RWPE2 (cell line): ENCODE measurements around the gene RETSAT.
"Not testable (repeated sequence)": the region's sequence is repeated elsewhere in the genome, so short reads cannot be mapped to it uniquely, and the experiment has no call there.

Source experiments
- ATAC-seq: fragments of 200-7000 bp; cut with Tn5 transposase; 3 replicates; pipeline ENCODE4 v1.9.1; 2021; ENCODE audit warnings: low read depth
- DNase-seq: peaks from one replicate; pipeline ENCODE4 v3.0.0-alpha.2; 2020; ENCODE audit warnings: low spot score
- H3K27ac ChIP-seq: fragments of 450-650 bp; 2 replicates; pipeline ENCODE4 v1.5.1; 2017; ENCODE audit warnings: mild to moderate bottlenecking; ENCODE audit not compliant: poor library complexity, severe bottlenecking
- H3K27me3 ChIP-seq: fragments of 250-450 bp; sonication (Bioruptor Pico); 2 replicates; pipeline ENCODE4 v1.5.1; 2021; ENCODE audit warnings: mild to moderate bottlenecking, moderate library complexity; ENCODE audit not compliant: insufficient read depth, poor library complexity, severe bottlenecking
- H3K36me3 ChIP-seq: fragments of 250-450 bp; sonication (Bioruptor Pico); 2 replicates; pipeline ENCODE4 v1.5.1; 2020; ENCODE audit warnings: low read depth, mild to moderate bottlenecking, moderate library complexity
- H3K4me1 ChIP-seq: fragments of 250-450 bp; sonication (Bioruptor Pico); 2 replicates; pipeline ENCODE4 v1.5.1; 2021; ENCODE audit warnings: mild to moderate bottlenecking, moderate library complexity; ENCODE audit not compliant: insufficient read depth, poor library complexity, severe bottlenecking
- H3K4me3 ChIP-seq: fragments of 250-450 bp; sonication (Bioruptor Pico); 2 replicates; pipeline ENCODE4 v1.5.1; 2021; ENCODE audit warnings: mild to moderate bottlenecking, moderate library complexity; ENCODE audit not compliant: severe bottlenecking
- H3K9me3 ChIP-seq: fragments of 250-450 bp; sonication (Bioruptor Pico); 2 replicates; pipeline ENCODE4 v1.5.1; 2021; ENCODE audit warnings: mild to moderate bottlenecking, moderate library complexity; ENCODE audit not compliant: severe bottlenecking
- CTCF ChIP-seq: fragments of 450-650 bp; IDR thresholded peaks from one replicate; pipeline ENCODE4 v1.5.1; 2017; ENCODE audit warnings: mild to moderate bottlenecking, moderate library complexity; ENCODE audit not compliant: poor library complexity, severe bottlenecking

Gene RETSAT

DNA sequence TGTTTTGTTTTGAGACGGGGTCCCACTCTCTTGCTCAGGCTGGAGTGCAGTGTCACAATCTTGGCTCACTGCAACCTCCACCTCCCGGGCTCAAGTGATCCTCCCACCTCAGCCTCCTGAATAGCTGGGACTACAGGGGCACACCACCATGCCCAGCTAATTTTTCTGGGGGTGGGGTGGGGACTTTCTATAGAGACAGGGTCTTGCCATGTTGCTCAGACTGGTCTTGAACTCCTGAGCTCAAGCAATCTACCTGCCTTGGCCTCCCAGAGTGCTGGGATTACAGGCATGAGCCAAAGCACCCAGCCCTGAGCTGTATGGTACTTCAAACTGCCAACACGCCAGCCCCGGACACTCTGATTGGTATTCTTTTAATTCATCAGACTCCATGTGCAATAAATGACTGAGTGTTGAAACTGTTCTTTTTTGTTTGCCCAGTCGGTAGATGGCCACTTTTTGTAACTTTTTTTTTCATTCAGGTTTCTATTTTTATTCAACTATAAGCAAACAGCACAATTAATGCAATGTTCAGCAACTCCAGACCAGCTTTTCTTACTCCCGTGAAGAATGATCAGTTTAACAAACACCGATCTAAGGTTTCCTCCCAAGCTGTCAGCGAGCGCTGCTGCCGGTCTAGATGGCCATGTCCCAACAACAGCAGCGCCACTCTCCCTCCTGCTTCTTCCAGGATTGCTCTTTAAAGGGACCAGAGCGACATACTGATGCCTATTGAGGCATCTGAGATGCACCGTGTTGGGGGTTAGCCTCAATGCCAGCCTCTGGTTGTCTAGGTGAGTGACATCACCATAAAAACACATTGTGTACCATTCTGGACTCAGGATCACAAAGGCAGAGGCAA lies 14.1 kb downstream of the RETSAT start:
- no peaks in the 10 kb centered on the region for H3K9me3 ChIP-seq
- H3K27ac ChIP-seq: no peak overlapping the region
- no peaks in the 10 kb centered on the region for H3K36me3 ChIP-seq
- no peaks in the 10 kb centered on the region for H3K4me1 ChIP-seq
- no peaks in the 10 kb centered on the region for H3K27me3 ChIP-seq
- H3K4me3 ChIP-seq: no peak overlapping the region
- TF ChIP-seq CTCF: no peak
- DNase-seq: no peak
- no peak for ATAC-seq

DNA sequence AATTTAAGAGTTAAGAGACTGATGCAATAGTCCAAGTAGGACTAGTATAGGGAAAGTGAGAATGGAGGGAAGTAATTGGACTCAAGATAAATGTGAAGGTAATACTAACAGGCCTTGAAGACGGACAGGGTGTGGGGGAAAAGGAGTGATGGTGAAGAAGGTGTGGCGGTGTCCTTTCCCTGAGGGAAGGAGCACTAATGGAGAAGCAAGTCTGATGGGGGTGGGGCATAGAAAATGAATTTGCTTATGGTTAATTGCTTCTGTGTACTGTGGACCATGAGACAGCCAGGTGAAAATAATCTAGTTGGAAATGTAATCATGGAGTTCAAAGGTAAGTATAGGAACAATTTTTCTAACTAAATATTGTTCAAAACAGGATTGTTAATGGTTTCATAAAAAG lies 19.4 kb downstream of the RETSAT start:
- no peak for TF ChIP-seq CTCF
- no peaks in the 10 kb centered on the region for H3K4me1 ChIP-seq
- H3K27ac ChIP-seq: no peak overlapping the region
- no peak for ATAC-seq
- H3K9me3 ChIP-seq: no peaks in the 10 kb centered on the region
- no peak overlapping the region for H3K4me3 ChIP-seq
- H3K27me3 ChIP-seq: no peaks in the 10 kb centered on the region
- no peaks in the 10 kb centered on the region for H3K36me3 ChIP-seq
- DNase-seq: no peak

- not testable (repeated sequence) for H3K9me3 ChIP-seq, H3K36me3 ChIP-seq, DNase-seq, H3K27ac ChIP-seq, H3K27me3 ChIP-seq, H3K4me1 ChIP-seq, H3K4me3 ChIP-seq, ATAC-seq
These were observed 20.5 kb downstream of the RETSAT start for GRCh38 chr2:85333877-85334276.

DNA sequence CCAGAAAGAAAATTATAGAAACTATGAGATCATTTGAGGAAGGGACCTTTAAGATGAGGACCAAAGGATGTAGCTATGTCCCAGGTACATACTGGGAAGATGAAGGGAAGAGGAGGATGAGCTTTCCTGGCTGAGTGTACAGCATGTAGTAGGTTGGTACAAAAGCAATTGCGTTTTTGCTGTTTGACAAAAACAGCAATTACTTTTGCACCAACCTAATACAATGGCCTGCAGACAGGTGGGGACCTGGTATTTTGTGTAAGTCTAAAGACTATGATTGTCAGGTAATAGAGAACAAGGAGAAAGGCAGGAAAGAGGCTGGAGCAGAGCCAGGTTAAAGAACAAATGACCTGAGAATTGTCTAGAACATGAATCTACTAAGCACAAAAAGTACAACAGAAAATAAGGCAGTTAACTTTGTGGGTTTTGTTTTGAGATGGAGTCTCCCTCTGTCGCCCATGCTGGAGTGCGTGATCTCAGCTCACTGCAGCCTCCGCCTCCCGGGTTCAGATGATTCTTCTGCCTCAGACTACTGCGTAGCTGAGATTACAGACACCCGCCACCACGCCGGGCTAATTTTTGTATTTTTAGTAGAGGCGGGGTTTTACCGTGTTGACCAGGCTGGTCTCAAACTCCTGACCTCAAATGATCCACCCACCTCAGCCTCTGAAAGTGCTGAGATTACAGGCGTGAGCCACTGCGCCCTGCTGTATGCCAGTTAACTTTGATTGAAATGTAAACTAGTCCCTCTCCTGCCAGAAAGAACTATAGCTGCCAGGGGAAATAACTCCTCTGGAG lies 23.3 kb downstream of the RETSAT start:
- Histone ChIP-seq H3K4me3 (no peak overlapping the region), H3K9me3 (no peaks in the 10 kb centered on the region), H3K27me3 (no peaks in the 10 kb centered on the region), H3K4me1 (peaks cover 4% of the 10 kb centered on the region), H3K27ac (no peak overlapping the region), H3K36me3 (peaks cover 10% of the 10 kb centered on the region)
- no peak for DNase-seq
- no peak for TF ChIP-seq CTCF
- no peak for ATAC-seq

DNA sequence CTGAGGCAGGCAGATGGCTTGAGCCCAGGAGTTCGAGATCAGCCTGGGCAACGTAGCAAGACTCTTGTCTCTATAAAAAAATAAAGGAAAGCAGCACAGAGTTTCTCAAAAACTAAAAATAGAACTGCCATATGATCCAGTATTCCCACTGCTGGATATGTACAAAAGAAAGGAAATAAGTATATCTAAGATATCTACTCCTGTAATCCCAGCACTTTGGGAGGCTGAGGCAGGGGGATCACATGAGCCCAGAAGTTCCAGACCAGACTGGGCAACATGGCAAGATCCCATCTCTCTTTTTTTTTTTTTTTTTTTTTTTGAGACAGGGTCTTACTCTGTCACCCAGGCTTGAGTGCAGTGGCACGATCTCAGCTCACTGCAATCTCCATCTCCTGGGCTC lies 24.6 kb downstream of the RETSAT start:
- not testable (repeated sequence) for H3K27me3 ChIP-seq, DNase-seq, H3K9me3 ChIP-seq, H3K4me3 ChIP-seq, H3K27ac ChIP-seq, ATAC-seq
- peaks cover 22% of the 10 kb centered on the region for H3K36me3 ChIP-seq
- peaks cover 10% of the 10 kb centered on the region for H3K4me1 ChIP-seq
